Body of pancreas (tissue), 4 donors: ENCODE measurements around the gene HOXB4. TPM values are rescaled to one million over a fixed set of nuclear protein-coding genes. Genes with fewer than 3 reads are reported as not detected.

Experiments
- ATAC-seq: fragments of 150-250 bp; one replicate; pipeline ENCODE4 v1.9.1; 2016
- DNase-seq, 4 donors: peaks; one replicate each; pipeline ENCODE4 v3.0.0-alpha.2; 2019
- H3K27ac ChIP-seq, 4 donors: fragments of 200-600 bp; sonication (generic); 1 replicate in 3 of 4; 2 replicates in 1 of 4; pipeline versions ENCODE4 v1.5.1 to v1.6.1; 2016 to 2019; ENCODE audit warnings: mild to moderate bottlenecking in 1 of 4, mixed read lengths in 1 of 4, moderate library complexity in 1 of 4
- H3K27me3 ChIP-seq, 2 donors: fragments of 200-600 bp; sonication (generic); one replicate each; pipeline ENCODE4 v1.6.0; 2016; ENCODE audit warnings: mild to moderate bottlenecking in 1 of 2
- H3K36me3 ChIP-seq, 2 donors: fragments of 200-600 bp; sonication (generic); replicated peaks in 1 of 2; 2 replicates each; pipeline ENCODE4 v1.5.1; 2016; ENCODE audit warnings: low read depth in 2 of 2; ENCODE audit not compliant: insufficient read depth in 1 of 2
- H3K4me1 ChIP-seq: fragments of 200-600 bp; sonication (generic); one replicate; pipeline ENCODE4 v1.6.0; 2016
- H3K4me3 ChIP-seq, 2 donors: fragments of 200-600 bp; sonication (generic); 1 replicate in 1 of 2; 2 replicates in 1 of 2; pipeline ENCODE4 v1.5.1; 2016 to 2019
- H3K9me3 ChIP-seq, 3 donors: fragments of 200-600 bp; sonication (generic); 1 replicate in 2 of 3; 2 replicates in 1 of 3; pipeline ENCODE4 v1.5.1; 2016
- CTCF ChIP-seq, 7 experiments: fragments of 450-650 bp in 4 of 7; fragments of 200-600 bp in 3 of 7; sonication (generic) in 3 of 7; IDR thresholded peaks; one replicate each; pipeline ENCODE4 v1.5.1; 2016 to 2019; ENCODE audit warnings: antibody characterized with exemption in 7 of 7
- POLR2A ChIP-seq, 3 donors: fragments of 450-650 bp; IDR thresholded peaks; one replicate each; pipeline ENCODE4 v1.6.1; 2016; ENCODE audit warnings: antibody characterized with exemption in 3 of 3, mild to moderate bottlenecking in 2 of 3
- WGBS, 2 donors: methylation state at CpG; one replicate each; pipeline ENCODE4 v1.1.5; 2017; 5-methylcytosine and 5-hydroxymethylcytosine counted together
- intact Hi-C: fragments of 100-400 bp; cut with DNase I; formaldehyde crosslinking; loops from one replicate; pipeline ENCODE4 v1.15.1; 2023
- total RNA-seq, 2 donors: library from RNA; depleted of rRNA; stranded (reverse); fragments of >200 nt; gene quantifications; one replicate each; pipeline ENCODE4 v1.1.0, GENCODE V29; 2016

The HOXB4 gene
- total RNA-seq, 2 donors from 2014 or later: 0.26 to 2.3 TPM

GRCh38 chr17:48589060-48589830 is 11.1 kb upstream of the HOXB4 start:
- Histone ChIP-seq H3K27me3 (peaks cover 0 to 41% of the 10 kb centered on the region in 2 donors), H3K27ac (no peak overlapping the region), H3K9me3 (no peaks in the 10 kb centered on the region), H3K4me1 (peaks cover 24% of the 10 kb centered on the region), H3K4me3 (no peak overlapping the region), H3K36me3 (no peaks in the 10 kb centered on the region)
- DNase-seq: no peak
- WGBS, 2 donors: 13 to 18% methylated on average over 10 of the region's 10 CpGs
- TF ChIP-seq POLR2A (IDR thresholded peaks at IDR 0.05) (no peak), CTCF (IDR thresholded peaks at IDR 0.05) (no peak)
- no peak for ATAC-seq
- intact Hi-C loops: no loop called here

GRCh38 chr17:48588528-48588927 is 10.4 kb upstream of the HOXB4 start:
- Histone ChIP-seq H3K4me3 (no peak overlapping the region), H3K27ac (no peak overlapping the region), H3K27me3 (peaks cover 0 to 43% of the 10 kb centered on the region in 2 donors), H3K4me1 (peaks cover 23% of the 10 kb centered on the region), H3K36me3 (no peaks in the 10 kb centered on the region), H3K9me3 (no peaks in the 10 kb centered on the region)
- 17 to 20% methylated on average over 2 of the region's 2 CpGs for WGBS, 2 donors
- DNase-seq: no peak
- TF ChIP-seq CTCF (IDR thresholded peaks at IDR 0.05): no peak
- no peak for TF ChIP-seq POLR2A (IDR thresholded peaks at IDR 0.05)
- intact Hi-C loops: no loop called here
- no peak for ATAC-seq

GRCh38 chr17:48588074-48588415 is 9.9 kb upstream of the HOXB4 start:
- H3K4me3 ChIP-seq: no peak overlapping the region
- no peaks in the 10 kb centered on the region for H3K9me3 ChIP-seq
- TF ChIP-seq CTCF (IDR thresholded peaks at IDR 0.05): no peak
- no peak for TF ChIP-seq POLR2A (IDR thresholded peaks at IDR 0.05)
- peaks cover 19% of the 10 kb centered on the region for H3K4me1 ChIP-seq
- H3K27ac ChIP-seq: no peak overlapping the region
- ATAC-seq: no peak
- H3K27me3 ChIP-seq: peaks cover 0 to 39% of the 10 kb centered on the region in 2 donors
- no peak for DNase-seq
- H3K36me3 ChIP-seq: no peaks in the 10 kb centered on the region
- 26 to 42% methylated on average over 2 of the region's 2 CpGs for WGBS, 2 donors
- intact Hi-C loops: no loop called here

GRCh38 chr17:48587276-48588073 is 9.3 kb upstream of the HOXB4 start:
- no peaks in the 10 kb centered on the region for H3K36me3 ChIP-seq
- H3K27ac ChIP-seq: no peak overlapping the region
- 39 to 44% methylated on average over 5 of the region's 5 CpGs for WGBS, 2 donors
- TF ChIP-seq POLR2A (IDR thresholded peaks at IDR 0.05): no peak
- no peak for TF ChIP-seq CTCF (IDR thresholded peaks at IDR 0.05)
- peaks cover 0 to 39% of the 10 kb centered on the region in 2 donors for H3K27me3 ChIP-seq
- peaks cover 15% of the 10 kb centered on the region for H3K4me1 ChIP-seq
- intact Hi-C loops: no loop called here
- ATAC-seq (no peak), DNase-seq (no peak)
- no peak overlapping the region for H3K4me3 ChIP-seq
- no peaks in the 10 kb centered on the region for H3K9me3 ChIP-seq
